IMR-90 (cell line): ENCODE data around the gene STXBP2. TPM values are rescaled to one million over a fixed set of nuclear protein-coding genes. Genes with fewer than 3 reads are reported as not detected.

Source experiments
- ATAC-seq: fragments of 200-7000 bp; cut with Tn5 transposase; 2 replicates; pipeline ENCODE4 v1.9.1; 2020; ENCODE audit warnings: low read depth, mild to moderate bottlenecking, moderate library complexity
- BruUV-seq: library from RNA; stranded (reverse); fragments of 400-500 nt; replicated peaks from 2 replicates; lab custom pipeline; 2021; lab: Mats Ljungman, UMichigan
- CTCF ChIA-PET: fragments of 300-600 bp; formaldehyde crosslinking; extraction: SDS; loops from one replicate; lab custom pipeline; 2021; ENCODE audit warnings: antibody characterized with exemption; lab: Yijun Ruan, JAX
- POLR2A ChIA-PET: fragments of 300-600 bp; sonication (Branson Sonifier 250); formaldehyde crosslinking; loops from one replicate; lab custom pipeline; 2022; ENCODE audit warnings: antibody characterized with exemption; ENCODE audit not compliant: unreplicated experiment; lab: Charles Lee
- DNase-seq: peaks from one replicate; pipeline ENCODE4 v3.0.0; 2013
- H2AFZ ChIP-seq: replicated peaks from 2 replicates; pipeline ENCODE3; 2013; ENCODE audit warnings: low read length, mild to moderate bottlenecking; ENCODE audit not compliant: poor library complexity
- H2AK5ac ChIP-seq: 2 replicates; pipeline ENCODE4 v1.6.1; 2013; ENCODE audit warnings: low read depth, low read length, inconsistent platforms
- H2AK9ac ChIP-seq: replicated peaks from 2 replicates; pipeline ENCODE3; 2013; ENCODE audit warnings: mild to moderate bottlenecking, low read depth, low read length, moderate library complexity; ENCODE audit not compliant: poor library complexity
- H2BK120ac ChIP-seq: 2 replicates; pipeline ENCODE4 v1.6.1; 2013; ENCODE audit warnings: low read depth, low read length, inconsistent platforms
- H2BK15ac ChIP-seq: 3 replicates; pipeline ENCODE4 v1.6.1; 2013; ENCODE audit warnings: low read depth, low read length, inconsistent platforms
- H2BK20ac ChIP-seq: 2 replicates; pipeline ENCODE4 v1.6.1; 2013; ENCODE audit warnings: low read depth, mild to moderate bottlenecking, inconsistent platforms, low read length, moderate library complexity
- H2BK5ac ChIP-seq: 2 replicates; pipeline ENCODE4 v1.6.1; 2013; ENCODE audit warnings: mild to moderate bottlenecking, low read depth, low read length, inconsistent platforms; ENCODE audit not compliant: poor library complexity, severe bottlenecking
- H3K14ac ChIP-seq: replicated peaks from 2 replicates; pipeline ENCODE4 v1.6.1; 2013; ENCODE audit warnings: low read depth, low read length, inconsistent platforms
- H3K18ac ChIP-seq: 2 replicates; pipeline ENCODE4 v1.6.1; 2013; ENCODE audit warnings: low read depth, low read length, control low read depth
- H3K23ac ChIP-seq: 2 replicates; pipeline ENCODE4 v1.6.1; 2013; ENCODE audit warnings: low read depth, low read length, inconsistent platforms
- H3K27ac ChIP-seq: 2 replicates; pipeline ENCODE4 v1.5.1; 2013; ENCODE audit warnings: mild to moderate bottlenecking, control low read depth, low read length; ENCODE audit not compliant: insufficient read depth
- H3K27me3 ChIP-seq: 2 replicates; pipeline ENCODE4 v1.6.1; 2013; ENCODE audit warnings: low read length; ENCODE audit not compliant: control insufficient read depth, insufficient read depth
- H3K36me3 ChIP-seq: 2 replicates; pipeline ENCODE4 v1.6.1; 2013; ENCODE audit warnings: low read length, mixed read lengths; ENCODE audit not compliant: control insufficient read depth, insufficient read depth
- H3K4ac ChIP-seq: 2 replicates; pipeline ENCODE4 v1.6.1; 2013; ENCODE audit warnings: low read depth, low read length, inconsistent platforms
- H3K4me1 ChIP-seq: 2 replicates; pipeline ENCODE4 v1.6.1; 2013; ENCODE audit warnings: low read length, mixed read lengths; ENCODE audit not compliant: control insufficient read depth, insufficient read depth
- H3K4me2 ChIP-seq: 2 replicates; pipeline ENCODE4 v1.6.1; 2013; ENCODE audit warnings: low read depth, mild to moderate bottlenecking, control low read depth, low read length, moderate library complexity
- H3K4me3 ChIP-seq: 2 replicates; pipeline ENCODE4 v1.5.1; 2013; ENCODE audit warnings: low read depth, mild to moderate bottlenecking, control low read depth, low read length, moderate library complexity; ENCODE audit not compliant: insufficient read depth
- H3K56ac ChIP-seq: 2 replicates; pipeline ENCODE4 v1.6.1; 2013; ENCODE audit warnings: low read length, inconsistent platforms; ENCODE audit not compliant: insufficient read depth; ENCODE audit errors: extremely low read depth
- H3K79me1 ChIP-seq, 2 experiments: 2 replicates each; pipeline ENCODE4 v1.6.1; 2013; ENCODE audit warnings: low read length in 2 of 2, inconsistent platforms in 1 of 2, low read depth in 1 of 2
- H3K9ac ChIP-seq: 2 replicates; pipeline ENCODE4 v1.6.1; 2013; ENCODE audit warnings: low read depth, low read length, control low read depth
- H3K9me1 ChIP-seq: 2 replicates; pipeline ENCODE4 v1.6.1; 2013; ENCODE audit warnings: low read length, inconsistent platforms; ENCODE audit not compliant: insufficient read depth
- H3K9me3 ChIP-seq: 2 replicates; pipeline ENCODE4 v1.6.1; 2013; ENCODE audit warnings: low read length; ENCODE audit not compliant: control insufficient read depth, insufficient read depth
- H4K20me1 ChIP-seq: 2 replicates; pipeline ENCODE4 v1.6.1; 2013; ENCODE audit warnings: low read length, inconsistent platforms; ENCODE audit not compliant: insufficient read depth
- H4K5ac ChIP-seq: 2 replicates; pipeline ENCODE4 v1.6.1; 2013; ENCODE audit warnings: mild to moderate bottlenecking, low read depth, low read length, control low read depth
- H4K8ac ChIP-seq, 2 experiments: 2 replicates each; pipeline ENCODE4 v1.6.1; 2013; ENCODE audit warnings: low read depth in 2 of 2, low read length in 2 of 2, control low read depth in 1 of 2, inconsistent platforms in 1 of 2
- H4K91ac ChIP-seq: 2 replicates; pipeline ENCODE4 v1.6.1; 2013; ENCODE audit warnings: low read depth, low read length, inconsistent platforms; ENCODE audit not compliant: insufficient read depth
- BHLHE40 ChIP-seq: fragments of 150-350 bp; IDR thresholded peaks from 2 replicates; pipeline ENCODE4 v1.6.1; 2016; ENCODE audit warnings: mild to moderate bottlenecking, low read depth, low read length
- CEBPB ChIP-seq: IDR thresholded peaks from 2 replicates; pipeline ENCODE4 v1.6.1; 2012; ENCODE audit warnings: low read depth, low read length, improper control_type of control experiment
- CHD1 ChIP-seq: IDR thresholded peaks from 2 replicates; pipeline ENCODE4 v1.6.1; 2012; ENCODE audit warnings: low read depth, low read length, improper control_type of control experiment
- ELK1 ChIP-seq: fragments of 150-350 bp; IDR thresholded peaks from 2 replicates; pipeline ENCODE4 v1.6.1; 2016; ENCODE audit warnings: low read depth, mild to moderate bottlenecking, low read length, moderate library complexity, borderline replicate concordance
- FOS ChIP-seq: fragments of 150-350 bp; IDR thresholded peaks from 2 replicates; pipeline ENCODE4 v1.6.1; 2016; ENCODE audit warnings: low read depth, low read length
- MAFK ChIP-seq: IDR thresholded peaks from 2 replicates; pipeline ENCODE4 v1.6.1; 2012; ENCODE audit warnings: low read depth, low read length, improper control_type of control experiment
- MAZ ChIP-seq: IDR thresholded peaks from 2 replicates; pipeline ENCODE4 v1.6.1; 2012; ENCODE audit warnings: low read depth, mild to moderate bottlenecking, low read length, improper control_type of control experiment, moderate library complexity, borderline replicate concordance
- MXI1 ChIP-seq: IDR thresholded peaks from 2 replicates; pipeline ENCODE4 v1.6.1; 2012; ENCODE audit warnings: low read depth, mild to moderate bottlenecking, low read length, moderate library complexity, borderline replicate concordance
- NFE2L2 ChIP-seq: fragments of 150-350 bp; IDR thresholded peaks from 2 replicates; pipeline ENCODE4 v1.6.1; 2016; ENCODE audit warnings: low read depth, mild to moderate bottlenecking, low read length
- POLR2A ChIP-seq: IDR thresholded peaks from 2 replicates; pipeline ENCODE4 v1.6.1; 2012; ENCODE audit warnings: mild to moderate bottlenecking, low read depth, low read length
- RAD21 ChIP-seq: IDR thresholded peaks from 2 replicates; pipeline ENCODE4 v1.6.1; 2012; ENCODE audit warnings: low read length, improper control_type of control experiment
- RCOR1 ChIP-seq: IDR thresholded peaks from 2 replicates; pipeline ENCODE4 v1.6.1; 2012; ENCODE audit warnings: mild to moderate bottlenecking, low read length, improper control_type of control experiment; ENCODE audit not compliant: insufficient replicate concordance
- RFX5 ChIP-seq: IDR thresholded peaks from 2 replicates; pipeline ENCODE4 v1.8.0; 2012; ENCODE audit warnings: low read depth, mild to moderate bottlenecking, low read length, moderate library complexity
- SMC3 ChIP-seq: fragments of 150-350 bp; IDR thresholded peaks from 2 replicates; pipeline ENCODE4 v1.6.1; 2016; ENCODE audit warnings: low read depth, mild to moderate bottlenecking, antibody characterized with exemption, low read length, moderate library complexity
- WGBS, 2 experiments: methylation state at CpG; one replicate each; pipeline versions ENCODE4 v1.1.5 to v1.1.7; 2013; ENCODE audit warnings: missing lambda C conversion rate in 2 of 2; ENCODE audit not compliant: insufficient read length in 1 of 2; ENCODE audit errors: extremely low coverage in 2 of 2; 5-methylcytosine and 5-hydroxymethylcytosine counted together
- dilution Hi-C: fragments of 300-500 bp; cut with HindIII; formaldehyde crosslinking; loops from one replicate; pipeline ENCODE4 v1.14.3; 2018; ENCODE audit warnings: low sequenced_read_pairs; ENCODE audit not compliant: unreplicated experiment
- in situ Hi-C: fragments of 300-500 bp; cut with MboI; formaldehyde crosslinking; loops from 3 replicates; pipeline ENCODE4 v1.14.3; 2019; ENCODE audit warnings: low sequenced_read_pairs, inconsistent platforms, mixed read lengths
- intact Hi-C: fragments of 100-400 bp; cut with micrococcal nuclease; formaldehyde crosslinking; loops from 2 replicates; pipeline ENCODE4 v1.10.0; 2022
- polyA plus RNA-seq, 3 experiments: library from polyadenylated mRNA; depleted of rRNA; stranded (reverse); fragments of >200 nt; gene quantifications; 2 replicates each; pipeline ENCODE4 v1.2.3, GENCODE V29; 2012; ENCODE audit warnings: low replicate concordance in 1 of 3
- total RNA-seq: library from RNA; depleted of rRNA; stranded (reverse); fragments of >200 nt; gene quantifications from 2 replicates; pipeline ENCODE4 v1.2.3, GENCODE V29; 2012
- TF ChIP-seq, protein P1 (sequence below): conservative IDR thresholded peaks from 2 replicates; pipeline ENCODE4 v1.5.1; 2012; ENCODE audit warnings: mild to moderate bottlenecking, low read depth, low read length, improper control_type of control experiment
- TF ChIP-seq, protein P2 (sequence below): fragments of 150-350 bp; IDR thresholded peaks from 2 replicates; pipeline ENCODE4 v1.6.1; 2017; ENCODE audit warnings: mild to moderate bottlenecking, antibody characterized with exemption, low read length, low read depth

Gene STXBP2
- total and polyA plus RNA-seq, 2 of the 4 experiments (the other 2 are of a cell fraction): 3.9 to 12.6 TPM

- no peak for ATAC-seq
- H3K56ac ChIP-seq: no peak overlapping the region
- no peak overlapping the region for H3K27ac ChIP-seq
- H3K4me1 ChIP-seq: no peaks in the 10 kb centered on the region
- no peak overlapping the region for H4K5ac ChIP-seq
- POLR2A ChIA-PET: no interaction called here
- H2BK15ac ChIP-seq: no peak overlapping the region
- no peaks in the 10 kb centered on the region for H3K79me1 ChIP-seq
- no peak overlapping the region for H3K4me2 ChIP-seq
- no peak overlapping the region for H3K23ac ChIP-seq
- no peaks in the 10 kb centered on the region for H3K9me3 ChIP-seq
- no peaks in the 10 kb centered on the region for H4K20me1 ChIP-seq
- no peak overlapping the region for H2AK9ac ChIP-seq
- no peak overlapping the region for H2BK5ac ChIP-seq
- H3K4me3 ChIP-seq: no peak overlapping the region
- no peak overlapping the region for H3K14ac ChIP-seq
- H3K9me1 ChIP-seq: no peaks in the 10 kb centered on the region
- CTCF ChIA-PET: interaction anchor here (1.0 kb wide), 1 partner anchor 243 kb away, joined by 3 read pairs; no protein-coding TSS in a partner anchor
- H4K8ac ChIP-seq: no peak overlapping the region
- no peak overlapping the region for H2BK120ac ChIP-seq
- DNase-seq: no peak
- no peak overlapping the region for H3K4ac ChIP-seq
- H2BK20ac ChIP-seq: no peak overlapping the region
- no peak overlapping the region for H2AK5ac ChIP-seq
- intact Hi-C loops: no loop called here
- H3K27me3 ChIP-seq: peaks cover 39% of the 10 kb centered on the region
- no TSS peak for BruUV-seq
- dilution Hi-C loops: no loop called here
- no peak overlapping the region for H3K18ac ChIP-seq
- H2AFZ ChIP-seq: no peak overlapping the region
- H4K91ac ChIP-seq: no peak overlapping the region
- 33% methylated on average over 1 of the region's 9 CpGs; no CpG with 5 or more reads in 1 of the 2 experiments for WGBS, 2 experiments
- TF ChIP-seq RAD21: no peak
- no peak for TF ChIP-seq BHLHE40
- no peak for TF ChIP-seq CEBPB
- TF ChIP-seq MAZ: no peak
- TF ChIP-seq, protein P1, sequence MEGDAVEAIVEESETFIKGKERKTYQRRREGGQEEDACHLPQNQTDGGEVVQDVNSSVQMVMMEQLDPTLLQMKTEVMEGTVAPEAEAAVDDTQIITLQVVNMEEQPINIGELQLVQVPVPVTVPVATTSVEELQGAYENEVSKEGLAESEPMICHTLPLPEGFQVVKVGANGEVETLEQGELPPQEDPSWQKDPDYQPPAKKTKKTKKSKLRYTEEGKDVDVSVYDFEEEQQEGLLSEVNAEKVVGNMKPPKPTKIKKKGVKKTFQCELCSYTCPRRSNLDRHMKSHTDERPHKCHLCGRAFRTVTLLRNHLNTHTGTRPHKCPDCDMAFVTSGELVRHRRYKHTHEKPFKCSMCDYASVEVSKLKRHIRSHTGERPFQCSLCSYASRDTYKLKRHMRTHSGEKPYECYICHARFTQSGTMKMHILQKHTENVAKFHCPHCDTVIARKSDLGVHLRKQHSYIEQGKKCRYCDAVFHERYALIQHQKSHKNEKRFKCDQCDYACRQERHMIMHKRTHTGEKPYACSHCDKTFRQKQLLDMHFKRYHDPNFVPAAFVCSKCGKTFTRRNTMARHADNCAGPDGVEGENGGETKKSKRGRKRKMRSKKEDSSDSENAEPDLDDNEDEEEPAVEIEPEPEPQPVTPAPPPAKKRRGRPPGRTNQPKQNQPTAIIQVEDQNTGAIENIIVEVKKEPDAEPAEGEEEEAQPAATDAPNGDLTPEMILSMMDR: no peak
- TF ChIP-seq MXI1: no peak
- no peak for TF ChIP-seq MAFK
- no peak for TF ChIP-seq ELK1
- no peak for TF ChIP-seq RFX5
- TF ChIP-seq SMC3: no peak
- no peak for TF ChIP-seq FOS
- no peak for TF ChIP-seq RCOR1
- TF ChIP-seq NFE2L2: no peak
- TF ChIP-seq CHD1: no peak
- TF ChIP-seq POLR2A: no peak
- TF ChIP-seq, protein P2, sequence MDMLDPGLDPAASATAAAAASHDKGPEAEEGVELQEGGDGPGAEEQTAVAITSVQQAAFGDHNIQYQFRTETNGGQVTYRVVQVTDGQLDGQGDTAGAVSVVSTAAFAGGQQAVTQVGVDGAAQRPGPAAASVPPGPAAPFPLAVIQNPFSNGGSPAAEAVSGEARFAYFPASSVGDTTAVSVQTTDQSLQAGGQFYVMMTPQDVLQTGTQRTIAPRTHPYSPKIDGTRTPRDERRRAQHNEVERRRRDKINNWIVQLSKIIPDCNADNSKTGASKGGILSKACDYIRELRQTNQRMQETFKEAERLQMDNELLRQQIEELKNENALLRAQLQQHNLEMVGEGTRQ: no peak
- no peaks in the 10 kb centered on the region for H3K36me3 ChIP-seq
- in situ Hi-C loops: no loop called here
- no peak overlapping the region for H3K9ac ChIP-seq
Measured at GRCh38 chr19:7597689-7598088, 39.2 kb upstream of the STXBP2 start.
